AG04450 (cell line): ENCODE results near the gene SYDE2. TPM values are rescaled to one million over a fixed set of nuclear protein-coding genes. Genes with fewer than 3 reads are reported as not detected.

Experiments
- CTCF ChIA-PET: fragments of 300-600, 350-600 bp; formaldehyde crosslinking; extraction: SDS; loops from one replicate; lab custom pipeline; 2022; ENCODE audit warnings: antibody characterized with exemption, inconsistent platforms; lab: Charles Lee
- POLR2A ChIA-PET: fragments of 350-600 bp; formaldehyde crosslinking; extraction: SDS; loops from one replicate; lab custom pipeline; 2021; ENCODE audit warnings: antibody characterized with exemption, inconsistent platforms; lab: Yijun Ruan, JAX
- DNase-seq: peaks from one replicate; pipeline ENCODE4 v3.0.0-alpha.2; 2011; ENCODE audit warnings: low read depth, low spot score
- H3K27ac ChIP-seq: one replicate; pipeline ENCODE4 v1.5.1; 2012; ENCODE audit warnings: low read depth, low read length, control low read depth
- H3K27me3 ChIP-seq: one replicate; pipeline ENCODE4 v1.6.0; 2012; ENCODE audit warnings: low read length; ENCODE audit not compliant: control insufficient read depth, insufficient read depth
- H3K4me3 ChIP-seq: 2 replicates; pipeline ENCODE4 v1.5.1; 2011; ENCODE audit warnings: mild to moderate bottlenecking, low read depth, low read length, control low read depth
- H3K9me3 ChIP-seq: 2 replicates; pipeline ENCODE4 v1.5.1; 2012; ENCODE audit warnings: low read length; ENCODE audit not compliant: control insufficient read depth, insufficient read depth
- CTCF ChIP-seq: IDR thresholded peaks from 2 replicates; pipeline ENCODE4 v1.5.1; 2011; ENCODE audit warnings: low read depth, low read length, control low read depth, inconsistent platforms
- polyA plus RNA-seq: library from polyadenylated mRNA; depleted of rRNA; stranded (reverse); fragments of >200 nt; gene quantifications from 2 replicates; pipeline ENCODE4 v1.2.3, GENCODE V29; 2011

The SYDE2 gene
- polyA plus RNA-seq, 1 experiment = 5.7 TPM

GRCh38 chr1:85229574-85230097, 28.8 kb upstream of the SYDE2 start:
- no peak for TF ChIP-seq CTCF
- DNase-seq = no peak
- Histone ChIP-seq H3K4me3 (no peak overlapping the region), H3K27ac (no peak overlapping the region), H3K9me3 (no peaks in the 10 kb centered on the region), H3K27me3 (no peaks in the 10 kb centered on the region)
- CTCF ChIA-PET = interaction anchor here (0.6 to 2.3 kb wide), 5 partner anchors 11 to 285 kb away, joined by 3 to 7 read pairs (median 5); partner anchors contain the start of gene C1orf52
- POLR2A ChIA-PET = no interaction called here

GRCh38 chr1:85228972-85229371, 28.2 kb upstream of the SYDE2 start:
- TF ChIP-seq CTCF = no peak
- ChIA-PET POLR2A (no interaction called here), CTCF (interaction anchor here (0.6 to 1.6 kb wide), 5 partner anchors 11 to 284 kb away, joined by 3 to 7 read pairs (median 5); partner anchors contain the start of gene C1orf52)
- no peaks in the 10 kb centered on the region for H3K27me3 ChIP-seq
- no peak overlapping the region for H3K4me3 ChIP-seq
- H3K27ac ChIP-seq = no peak overlapping the region
- DNase-seq = no peak
- no peaks in the 10 kb centered on the region for H3K9me3 ChIP-seq

GRCh38 chr1:85225624-85226380, 25.0 kb upstream of the SYDE2 start:
- no peak overlapping the region for H3K4me3 ChIP-seq
- no peaks in the 10 kb centered on the region for H3K27me3 ChIP-seq
- POLR2A ChIA-PET = interaction anchor here (0.9 kb wide), 1 partner anchor 24 kb away, joined by 3 read pairs; no protein-coding TSS in a partner anchor
- DNase-seq = no peak
- CTCF ChIA-PET = interaction anchor here (1.0 to 3.7 kb wide), 5 partner anchors 14 to 281 kb away, joined by 3 to 19 read pairs (median 9); partner anchors contain the start of gene C1orf52
- H3K27ac ChIP-seq = no peak overlapping the region
- no peak for TF ChIP-seq CTCF
- H3K9me3 ChIP-seq = no peaks in the 10 kb centered on the region

GRCh38 chr1:85224734-85225623, 24.2 kb upstream of the SYDE2 start:
- DNase-seq = no peak
- POLR2A ChIA-PET = interaction anchor here (0.9 to 1.2 kb wide), 2 partner anchors 23 to 34 kb away, joined by 3 read pairs; partner anchors contain the start of gene C1orf52
- no peak for TF ChIP-seq CTCF
- Histone ChIP-seq H3K27me3 (no peaks in the 10 kb centered on the region), H3K27ac (no peak overlapping the region), H3K9me3 (no peaks in the 10 kb centered on the region), H3K4me3 (no peak overlapping the region)
- CTCF ChIA-PET = interaction anchor here (0.9 to 3.7 kb wide), 6 partner anchors 11 to 280 kb away, joined by 3 to 19 read pairs (median 11); partner anchors contain the start of gene C1orf52
